Aorta (tissue), 5 donors: ENCODE results near the gene DHCR7. TPM values are rescaled to one million over a fixed set of nuclear protein-coding genes. Genes with fewer than 3 reads are reported as not detected.

Source experiments
- ATAC-seq: fragments of 200-7000 bp; cut with Tn5 transposase; one replicate; pipeline ENCODE4 v1.9.1; 2022; ENCODE audit warnings: moderate library complexity; ENCODE audit not compliant: low FRiP score
- DNase-seq, 2 donors: peaks; one replicate each; pipeline ENCODE4 v3.0.0-alpha.2; 2020
- H3K27ac ChIP-seq, 2 donors: one replicate each; pipeline ENCODE4 v1.5.1; 2013; ENCODE audit warnings: low read length in 2 of 2, mild to moderate bottlenecking in 2 of 2, moderate library complexity in 2 of 2, control low read depth in 1 of 2, inconsistent platforms in 1 of 2, low read depth in 1 of 2
- H3K27me3 ChIP-seq, 2 donors: one replicate each; pipeline ENCODE4 v1.6.1; 2013; ENCODE audit warnings: control low read depth in 1 of 2, low read length in 1 of 2, mild to moderate bottlenecking in 1 of 2, moderate library complexity in 1 of 2; ENCODE audit not compliant: insufficient read depth in 2 of 2, control insufficient read depth in 1 of 2
- H3K36me3 ChIP-seq, 2 donors: one replicate each; pipeline ENCODE4 v1.6.1; 2013; ENCODE audit warnings: control low read depth in 1 of 2, low read length in 1 of 2, mild to moderate bottlenecking in 1 of 2; ENCODE audit not compliant: insufficient read depth in 2 of 2, control insufficient read depth in 1 of 2
- H3K4me1 ChIP-seq, 2 donors: one replicate each; pipeline ENCODE4 v1.6.1; 2013; ENCODE audit warnings: low read length in 2 of 2, control low read depth in 1 of 2, mild to moderate bottlenecking in 1 of 2, moderate library complexity in 1 of 2; ENCODE audit not compliant: insufficient read depth in 2 of 2, control insufficient read depth in 1 of 2
- H3K4me3 ChIP-seq, 2 donors: one replicate each; pipeline ENCODE4 v1.5.1; 2013; ENCODE audit warnings: low read length in 2 of 2, control low read depth in 1 of 2, mild to moderate bottlenecking in 1 of 2
- H3K9me3 ChIP-seq: one replicate; pipeline ENCODE4 v1.6.1; 2013; ENCODE audit warnings: mild to moderate bottlenecking, low read length; ENCODE audit not compliant: control insufficient read depth
- WGBS, 2 donors: extraction: QIAGEN DNeasy Blood & Tissue Kit; methylation state at CpG; one replicate each; pipeline ENCODE4 v1.1.7; 2013; 5-methylcytosine and 5-hydroxymethylcytosine counted together
- intact Hi-C, 2 donors: fragments of 100-400 bp; cut with DNase I; formaldehyde crosslinking; loops; one replicate each; pipeline versions ENCODE4 v1.14.2 to v1.15.0; 2022
- polyA plus RNA-seq, 2 donors: library from polyadenylated mRNA; stranded (reverse); fragments of 200-250 nt; gene quantifications; one replicate each; pipeline ENCODE4 v1.2.3, GENCODE V29; 2013
- total RNA-seq, 2 donors: library from RNA; stranded (reverse); fragmentation: NEBNext Ultra II Directional; extraction: Animal tissue kit (Norgen Biotek cat#: 25700); gene quantifications; one replicate each; pipeline ENCODE4 v1.2.1, GENCODE V29; 2021
- donor health status: healthy with polysubstance abuse.
- donor health status: Bipolar disorder and iron deficiency.
- donor health status: DM: no; HTN: no; CAD: no.
- donor health status: DM: no; HTN: no; CAD: no.
- donor health status: DM: yes; HTN: yes; CAD: no.

Gene DHCR7
- total and polyA plus RNA-seq, 4 donors, result 4.2 to 27.8 (median 13.1) TPM

DNA sequence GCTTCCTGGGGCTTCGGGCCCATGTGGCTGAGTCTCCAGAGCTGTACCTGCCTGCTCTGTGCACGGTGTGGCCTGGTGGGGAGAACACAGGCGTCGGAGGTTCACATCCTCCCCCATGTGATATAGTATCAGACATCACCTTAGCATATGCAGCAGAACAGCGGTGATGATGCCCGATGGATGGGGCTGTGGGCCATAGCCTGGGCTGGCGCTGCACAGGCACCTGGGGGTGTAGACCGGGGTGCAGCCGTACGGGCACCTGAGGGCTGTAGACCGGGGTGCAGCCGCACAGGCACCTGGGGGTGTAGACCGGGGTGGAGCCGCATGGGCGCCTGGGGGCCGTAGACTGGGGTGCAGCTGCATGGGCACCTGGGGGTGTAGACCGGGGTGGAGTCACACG is 34.0 kb upstream of the DHCR7 start:
- H3K36me3 ChIP-seq, result peaks cover 5 to 30% of the 10 kb centered on the region in 2 donors
- ATAC-seq (no peak), DNase-seq (no peak)
- intact Hi-C loops, result no loop called here
- no peaks in the 10 kb centered on the region for H3K27me3 ChIP-seq
- no peaks in the 10 kb centered on the region for H3K9me3 ChIP-seq
- no peak overlapping the region for H3K4me3 ChIP-seq
- 94 to 97% methylated on average over 18 of the region's 18 CpGs for WGBS, 2 donors
- no peak overlapping the region for H3K27ac ChIP-seq
- no peaks in the 10 kb centered on the region for H3K4me1 ChIP-seq

DNA sequence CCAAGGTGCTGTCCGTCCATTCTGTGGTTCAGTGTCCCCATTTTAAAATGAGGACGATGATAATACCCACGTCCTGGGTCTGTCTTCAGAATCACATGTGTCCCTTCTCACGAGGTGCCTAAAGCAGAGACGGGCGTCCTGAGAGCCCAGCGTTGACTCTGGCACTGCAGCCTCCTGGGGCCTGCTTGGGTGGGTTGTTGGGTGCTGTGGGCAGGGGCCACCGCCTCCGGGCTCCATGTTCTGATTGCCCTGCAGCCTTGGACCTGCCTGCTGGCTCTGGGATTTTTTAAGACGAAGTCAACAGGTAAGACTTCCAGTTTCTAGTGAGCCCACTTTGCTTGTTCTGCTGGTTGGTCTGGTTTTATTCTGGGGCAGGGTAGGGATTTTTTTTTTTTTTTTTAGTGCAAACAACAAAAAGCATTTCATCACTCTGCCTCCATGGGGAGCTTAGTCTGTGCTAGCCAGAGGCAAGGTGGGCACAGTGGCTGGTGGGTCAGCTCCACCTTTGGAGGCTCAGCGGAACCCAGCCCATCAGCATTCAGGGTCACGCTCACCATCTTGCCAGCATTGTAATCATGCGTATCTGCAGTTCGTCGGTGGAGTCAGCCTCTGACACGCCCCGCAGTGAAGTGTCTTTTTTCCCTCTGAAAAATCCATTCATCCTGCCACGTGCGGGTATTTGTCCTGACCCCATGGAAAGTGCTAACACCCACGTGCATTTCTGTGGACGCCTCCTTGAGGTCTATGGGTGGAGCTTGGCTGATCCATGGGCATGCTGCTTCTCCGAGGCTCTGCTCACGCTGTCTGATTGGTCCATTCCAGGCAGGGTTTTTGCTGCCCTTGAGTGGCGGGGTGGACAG is 33.1 kb upstream of the DHCR7 start:
- Histone ChIP-seq H3K36me3 (peaks cover 5 to 30% of the 10 kb centered on the region in 2 donors), H3K4me3 (no peak overlapping the region), H3K9me3 (no peaks in the 10 kb centered on the region), H3K4me1 (no peaks in the 10 kb centered on the region), H3K27ac (no peak overlapping the region), H3K27me3 (no peaks in the 10 kb centered on the region)
- intact Hi-C loops, result no loop called here
- WGBS, 2 donors, result 88 to 91% methylated on average over 24 of the region's 24 CpGs
- ATAC-seq (no peak), DNase-seq (peak in 1 of 2 donors; percentile 57)

- peaks cover 5 to 17% of the 10 kb centered on the region in 2 donors for H3K36me3 ChIP-seq
These were observed 30.3 kb upstream of the DHCR7 start for GRCh38 chr11:71478528-71478840.

GRCh38 chr11:71477641-71478527 is 29.7 kb upstream of the DHCR7 start:
- H3K9me3 ChIP-seq, result no peaks in the 10 kb centered on the region
- H3K27me3 ChIP-seq, result no peaks in the 10 kb centered on the region
- no peak overlapping the region for H3K27ac ChIP-seq
- 80 to 85% methylated on average over 25 of the region's 25 CpGs for WGBS, 2 donors
- no peak overlapping the region for H3K4me3 ChIP-seq
- no peaks in the 10 kb centered on the region for H3K4me1 ChIP-seq
- DNase-seq, result no peak
- ATAC-seq, result no peak
- intact Hi-C loops, result no loop called here
- H3K36me3 ChIP-seq, result peaks cover 5 to 17% of the 10 kb centered on the region in 2 donors

More at GRCh38 chr11:71478528-71478840, 30.3 kb upstream of the DHCR7 start:
- H3K27me3 ChIP-seq, result no peaks in the 10 kb centered on the region
- H3K4me1 ChIP-seq, result no peaks in the 10 kb centered on the region
- ATAC-seq (no peak), DNase-seq (no peak)
- WGBS, 2 donors, result 95 to 96% methylated on average over 11 of the region's 11 CpGs
- no peaks in the 10 kb centered on the region for H3K9me3 ChIP-seq
- no peak overlapping the region for H3K4me3 ChIP-seq
- intact Hi-C loops, result no loop called here
- no peak overlapping the region for H3K27ac ChIP-seq

- intact Hi-C loops, result no loop called here
- 89 to 91% methylated on average over 34 of the region's 34 CpGs for WGBS, 2 donors
- Histone ChIP-seq H3K27ac (no peak overlapping the region), H3K27me3 (no peaks in the 10 kb centered on the region), H3K36me3 (peaks cover 5 to 15% of the 10 kb centered on the region in 2 donors), H3K9me3 (no peaks in the 10 kb centered on the region), H3K4me1 (no peaks in the 10 kb centered on the region), H3K4me3 (no peak overlapping the region)
- no peak for ATAC-seq
- DNase-seq, result no peak
These were observed 28.9 kb upstream of the DHCR7 start for GRCh38 chr11:71476926-71477640.

DNA sequence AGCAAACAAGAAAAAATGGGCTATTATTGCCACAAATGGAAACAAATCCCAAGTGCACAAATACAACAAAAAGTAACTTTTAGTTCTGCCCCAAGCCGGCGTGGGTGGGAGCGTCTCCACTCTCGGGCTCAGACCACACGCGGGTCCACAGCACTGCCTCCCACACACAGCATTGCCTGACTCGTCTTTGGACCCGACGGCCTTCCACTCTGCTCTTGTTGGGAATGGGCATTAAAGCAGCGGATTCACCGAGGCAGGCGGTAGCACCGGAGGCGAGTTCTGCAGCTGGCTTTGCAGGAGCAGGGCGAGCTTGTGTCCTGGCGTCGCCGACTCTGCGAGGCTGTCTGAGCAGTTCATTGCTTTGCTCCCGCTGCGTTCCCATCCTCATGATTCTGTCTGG is 27.8 kb upstream of the DHCR7 start:
- H3K27me3 ChIP-seq, result no peaks in the 10 kb centered on the region
- no peak overlapping the region for H3K27ac ChIP-seq
- no peak for ATAC-seq
- no peaks in the 10 kb centered on the region for H3K4me1 ChIP-seq
- H3K9me3 ChIP-seq, result no peaks in the 10 kb centered on the region
- DNase-seq, result no peak
- H3K4me3 ChIP-seq, result no peak overlapping the region
- H3K36me3 ChIP-seq, result peaks cover 5 to 11% of the 10 kb centered on the region in 2 donors
- intact Hi-C loops, result no loop called here
- 96% methylated on average over 21 of the region's 21 CpGs for WGBS, 2 donors

- peak; percentile 30 to 44 for DNase-seq
- no peak overlapping the region for H3K4me3 ChIP-seq
- H3K27ac ChIP-seq, result no peak overlapping the region
- H3K9me3 ChIP-seq, result no peaks in the 10 kb centered on the region
- no peak for ATAC-seq
- H3K36me3 ChIP-seq, result peaks cover 0 to 11% of the 10 kb centered on the region in 2 donors
- 94% methylated on average over 26 of the region's 26 CpGs for WGBS, 2 donors
- H3K4me1 ChIP-seq, result no peaks in the 10 kb centered on the region
- no peaks in the 10 kb centered on the region for H3K27me3 ChIP-seq
- intact Hi-C loops, result no loop called here
These were observed 26.7 kb upstream of the DHCR7 start for GRCh38 chr11:71474771-71475483.

DNA sequence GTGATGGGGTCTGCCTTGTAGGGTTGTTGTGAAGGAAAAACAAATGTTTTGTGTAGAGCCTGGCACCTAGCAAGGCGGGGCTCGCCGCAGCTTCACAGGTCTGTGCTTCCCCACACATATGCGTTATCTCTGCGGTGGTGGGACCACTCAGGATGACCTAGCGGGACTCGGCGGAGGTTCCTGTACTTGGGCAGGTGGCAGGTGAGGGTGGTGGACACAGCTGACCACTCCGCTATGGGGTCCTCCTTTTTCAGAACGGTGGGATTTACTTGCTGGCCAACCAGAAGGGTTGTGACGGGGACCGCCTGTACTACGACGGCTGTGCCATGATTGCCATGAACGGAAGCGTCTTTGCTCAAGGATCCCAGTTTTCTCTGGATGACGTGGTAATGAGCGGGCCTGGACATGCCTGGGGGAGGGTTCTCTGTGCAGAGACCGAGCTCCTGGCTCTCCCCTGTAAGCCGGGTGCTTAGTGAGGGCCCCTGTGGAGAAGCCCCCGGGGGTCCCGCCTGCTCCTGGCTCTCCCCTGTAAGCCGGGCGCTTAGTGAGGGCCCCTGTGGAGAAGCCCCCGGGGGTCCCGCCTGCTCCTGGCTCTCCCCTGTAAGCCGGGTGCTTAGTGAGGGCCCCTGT is 26.1 kb upstream of the DHCR7 start:
- Histone ChIP-seq H3K4me1 (no peaks in the 10 kb centered on the region), H3K36me3 (peaks cover 0 to 11% of the 10 kb centered on the region in 2 donors), H3K27ac (no peak overlapping the region), H3K4me3 (no peak overlapping the region), H3K9me3 (no peaks in the 10 kb centered on the region), H3K27me3 (no peaks in the 10 kb centered on the region)
- 95 to 96% methylated on average over 27 of the region's 27 CpGs for WGBS, 2 donors
- no peak for ATAC-seq
- DNase-seq, result peak; percentile 7 to 53
- intact Hi-C loops, result no loop called here
